GM18526 (cell line): ENCODE results near the gene ANKRA2.

ENCODE experiments used
- POLR2A ChIP-seq: IDR thresholded peaks from 3 replicates; pipeline ENCODE4 v1.6.1; 2011; ENCODE audit not compliant: insufficient read length; ENCODE audit errors: extremely low read depth

The ANKRA2 gene

GRCh38 chr5:73523861-73524260 lies 41.6 kb downstream of the ANKRA2 start:
- no peak for TF ChIP-seq POLR2A

DNA sequence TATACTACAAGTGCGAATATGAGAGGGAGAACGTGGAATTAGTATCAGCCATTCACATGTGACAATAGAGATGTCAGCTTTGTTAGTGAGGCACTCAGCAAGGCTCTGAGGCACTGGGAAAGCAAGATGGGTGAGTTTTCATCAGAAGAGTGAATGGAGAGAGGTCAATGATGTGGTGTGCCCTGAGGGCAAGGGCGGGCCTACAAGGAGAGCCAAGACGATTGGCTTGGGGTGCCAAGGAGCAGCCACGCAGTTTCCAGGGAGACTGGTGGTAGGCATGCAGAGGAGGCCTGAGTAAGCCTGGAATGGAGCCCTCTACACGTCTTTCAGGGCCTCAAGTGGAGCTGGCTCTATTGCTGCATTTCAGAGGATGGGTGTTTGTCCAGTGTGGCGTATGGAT lies 42.5 kb downstream of the ANKRA2 start:
- no peak for TF ChIP-seq POLR2A

GRCh38 chr5:73519531-73520283 lies 45.7 kb downstream of the ANKRA2 start:
- no peak for TF ChIP-seq POLR2A

GRCh38 chr5:73515232-73515631 lies 50.2 kb downstream of the ANKRA2 start:
- TF ChIP-seq POLR2A, result no peak

- TF ChIP-seq POLR2A, result no peak
Measured at GRCh38 chr5:73514418-73514817, 51.0 kb downstream of the ANKRA2 start.

GRCh38 chr5:73513996-73514395 lies 51.4 kb downstream of the ANKRA2 start:
- TF ChIP-seq POLR2A, result no peak

DNA sequence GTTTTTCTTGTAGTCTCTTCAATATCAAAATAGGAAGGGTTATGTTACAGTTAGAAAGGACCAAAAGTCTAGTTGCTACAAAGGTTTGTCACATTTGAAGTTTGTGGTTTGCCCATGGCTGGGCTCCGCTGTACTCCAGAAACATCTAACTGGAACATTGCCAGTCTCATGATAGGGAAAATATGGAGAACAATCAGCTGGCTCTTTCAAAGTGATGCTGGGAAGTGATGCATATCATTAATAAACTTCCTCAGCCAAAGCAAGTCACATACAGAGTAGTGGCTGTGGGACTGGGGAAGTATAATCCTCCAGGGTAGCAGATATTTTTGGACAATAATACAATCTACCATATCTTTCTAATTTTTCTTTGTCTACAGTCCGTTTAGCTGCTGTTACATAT lies 58.4 kb downstream of the ANKRA2 start:
- no peak for TF ChIP-seq POLR2A

DNA sequence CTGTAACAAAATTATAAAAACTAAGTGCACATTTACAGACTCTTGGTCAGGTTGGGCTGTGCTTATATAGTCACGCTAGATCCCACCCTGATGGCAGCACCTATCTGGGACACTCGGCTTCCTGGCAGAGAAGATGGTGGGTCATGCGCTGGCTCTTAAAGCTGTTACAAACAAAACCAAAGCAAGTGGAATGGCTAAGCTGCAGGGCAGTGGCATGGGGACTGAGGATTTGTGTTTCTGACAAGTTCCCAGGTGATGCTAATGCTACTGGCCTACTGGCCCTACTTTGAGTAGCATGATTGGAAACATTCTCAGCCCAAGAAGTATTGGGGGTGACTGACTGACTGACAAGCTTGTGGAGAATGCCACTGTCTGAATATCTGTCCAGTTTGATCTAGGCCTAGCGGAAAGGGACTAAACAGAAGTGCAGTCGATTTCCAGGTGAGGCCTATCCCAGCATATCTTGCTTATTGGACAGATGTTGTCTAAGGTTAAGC lies 58.9 kb downstream of the ANKRA2 start:
- peak; percentile 25 for TF ChIP-seq POLR2A
